ENCODE results near the gene CUEDC2. TPM values are rescaled to one million over a fixed set of nuclear protein-coding genes. Genes with fewer than 3 reads are reported as not detected.

The CUEDC2 gene
- total RNA-seq, 1 donor from 2014 or later: 57.7 TPM

DNA sequence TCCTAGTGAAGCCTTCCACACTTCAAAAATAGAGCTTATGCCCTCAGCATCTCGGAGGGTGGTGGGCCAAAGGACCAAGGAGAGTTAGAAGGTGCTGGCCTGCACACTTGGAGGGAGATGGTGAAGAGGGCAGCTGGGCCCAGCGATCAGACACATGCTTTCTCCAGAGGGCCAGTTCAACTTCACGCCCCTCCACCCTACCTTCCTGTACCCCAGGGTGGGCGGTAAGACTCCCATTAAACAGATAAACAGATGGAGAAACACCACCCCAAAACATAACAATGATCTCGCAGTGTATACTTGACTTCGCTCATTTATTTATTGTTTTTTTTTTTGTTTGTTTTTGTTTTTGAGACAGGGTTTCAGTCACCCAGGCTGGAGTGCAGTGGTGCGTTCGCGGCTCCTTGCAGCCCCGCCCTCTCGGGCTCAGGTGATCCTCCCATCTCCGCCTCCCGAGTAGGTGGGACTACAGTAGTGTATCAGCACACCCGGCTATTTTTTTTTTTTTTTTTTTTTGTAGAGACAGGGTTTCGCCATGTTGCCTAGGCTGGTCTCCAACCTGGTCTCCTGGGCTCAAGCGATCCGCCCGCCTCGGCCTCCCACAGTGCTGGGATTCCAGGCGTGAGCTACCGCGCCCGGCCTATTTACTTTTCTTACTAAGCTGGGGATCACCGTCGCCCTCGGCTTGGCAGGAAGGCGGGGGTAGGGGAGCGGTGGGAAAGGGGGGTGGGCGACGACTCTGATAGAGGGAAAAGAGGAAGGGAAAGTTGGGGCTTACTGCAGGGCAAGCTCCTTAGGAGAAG lies 17.1 kb upstream of the CUEDC2 start:
- Mint-ChIP-seq H3K9me3 (ENCODE audit: low read depth) (no peaks in the 10 kb centered on the region), H3K4me3 (ENCODE audit: unreplicated experiment) (peak overlapping the region; percentile 85), H3K27ac (ENCODE audit: unreplicated experiment) (peak overlapping the region; percentile 64), H3K4me1 (ENCODE audit: low read depth) (peaks cover 26% of the 10 kb centered on the region), H3K36me3 (ENCODE audit: low read depth) (no peaks in the 10 kb centered on the region), H3K27me3 (ENCODE audit: low read depth) (no peaks in the 10 kb centered on the region)
- TF ChIP-seq, protein P1, sequence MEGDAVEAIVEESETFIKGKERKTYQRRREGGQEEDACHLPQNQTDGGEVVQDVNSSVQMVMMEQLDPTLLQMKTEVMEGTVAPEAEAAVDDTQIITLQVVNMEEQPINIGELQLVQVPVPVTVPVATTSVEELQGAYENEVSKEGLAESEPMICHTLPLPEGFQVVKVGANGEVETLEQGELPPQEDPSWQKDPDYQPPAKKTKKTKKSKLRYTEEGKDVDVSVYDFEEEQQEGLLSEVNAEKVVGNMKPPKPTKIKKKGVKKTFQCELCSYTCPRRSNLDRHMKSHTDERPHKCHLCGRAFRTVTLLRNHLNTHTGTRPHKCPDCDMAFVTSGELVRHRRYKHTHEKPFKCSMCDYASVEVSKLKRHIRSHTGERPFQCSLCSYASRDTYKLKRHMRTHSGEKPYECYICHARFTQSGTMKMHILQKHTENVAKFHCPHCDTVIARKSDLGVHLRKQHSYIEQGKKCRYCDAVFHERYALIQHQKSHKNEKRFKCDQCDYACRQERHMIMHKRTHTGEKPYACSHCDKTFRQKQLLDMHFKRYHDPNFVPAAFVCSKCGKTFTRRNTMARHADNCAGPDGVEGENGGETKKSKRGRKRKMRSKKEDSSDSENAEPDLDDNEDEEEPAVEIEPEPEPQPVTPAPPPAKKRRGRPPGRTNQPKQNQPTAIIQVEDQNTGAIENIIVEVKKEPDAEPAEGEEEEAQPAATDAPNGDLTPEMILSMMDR (IDR thresholded peaks at IDR 0.05): no peak
- DNase-seq (ENCODE audit: low spot score): no peak

DNA sequence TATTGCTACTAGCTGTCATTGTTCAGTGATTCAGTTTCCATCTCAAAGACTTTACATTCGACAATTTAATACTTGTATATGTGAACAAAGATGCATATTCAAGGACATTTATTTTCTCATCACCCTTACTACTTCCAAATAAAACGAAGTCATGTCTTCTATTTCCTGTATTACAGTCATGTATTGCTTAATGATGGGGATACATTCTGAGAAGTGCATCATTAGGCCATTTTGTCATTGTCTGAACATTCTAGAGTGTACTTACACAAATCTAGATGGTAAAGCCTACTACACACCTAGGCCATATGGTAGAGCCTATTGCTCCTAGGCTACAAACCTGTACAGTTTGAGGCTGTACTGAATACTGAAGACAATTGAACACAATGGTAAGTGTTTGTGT lies 12.5 kb upstream of the CUEDC2 start:
- peaks cover 6% of the 10 kb centered on the region for H3K4me1 Mint-ChIP-seq (ENCODE audit: low read depth)
- H3K36me3 Mint-ChIP-seq (ENCODE audit: low read depth): no peaks in the 10 kb centered on the region
- peaks cover 4% of the 10 kb centered on the region for H3K27me3 Mint-ChIP-seq (ENCODE audit: low read depth)
- TF ChIP-seq, protein P1 (IDR thresholded peaks at IDR 0.05): no peak
- no peak overlapping the region for H3K27ac Mint-ChIP-seq (ENCODE audit: unreplicated experiment)
- no peaks in the 10 kb centered on the region for H3K9me3 Mint-ChIP-seq (ENCODE audit: low read depth)
- H3K4me3 Mint-ChIP-seq (ENCODE audit: unreplicated experiment): no peak overlapping the region
- no peak for DNase-seq (ENCODE audit: low spot score)

DNA sequence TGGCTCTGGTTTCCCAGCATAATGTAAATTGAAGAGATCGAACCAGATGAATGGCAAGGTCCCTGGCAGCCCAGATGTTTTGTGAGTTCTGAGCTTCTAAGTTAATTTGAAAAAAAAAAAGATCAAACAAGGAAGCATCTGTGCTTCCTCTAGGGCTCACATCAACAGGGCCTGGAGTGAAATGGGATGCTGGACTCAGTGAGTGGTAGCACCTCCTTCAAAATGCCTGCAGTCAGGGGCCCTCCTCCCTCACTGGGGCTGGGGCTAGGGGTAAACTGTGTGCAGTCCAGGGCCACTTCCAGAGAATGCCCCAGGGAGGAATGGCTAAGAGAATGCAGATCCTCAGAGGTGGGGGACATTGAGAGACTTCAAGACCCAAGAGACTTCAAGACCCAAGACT lies 6.0 kb upstream of the CUEDC2 start:
- DNase-seq (ENCODE audit: low spot score): no peak
- H3K27ac Mint-ChIP-seq (ENCODE audit: unreplicated experiment): no peak overlapping the region
- H3K9me3 Mint-ChIP-seq (ENCODE audit: low read depth): no peaks in the 10 kb centered on the region
- H3K4me3 Mint-ChIP-seq (ENCODE audit: unreplicated experiment): no peak overlapping the region
- H3K4me1 Mint-ChIP-seq (ENCODE audit: low read depth): peaks cover 6% of the 10 kb centered on the region
- TF ChIP-seq, protein P1 (IDR thresholded peaks at IDR 0.05): no peak
- peaks cover 7% of the 10 kb centered on the region for H3K27me3 Mint-ChIP-seq (ENCODE audit: low read depth)
- H3K36me3 Mint-ChIP-seq (ENCODE audit: low read depth): no peaks in the 10 kb centered on the region

DNA sequence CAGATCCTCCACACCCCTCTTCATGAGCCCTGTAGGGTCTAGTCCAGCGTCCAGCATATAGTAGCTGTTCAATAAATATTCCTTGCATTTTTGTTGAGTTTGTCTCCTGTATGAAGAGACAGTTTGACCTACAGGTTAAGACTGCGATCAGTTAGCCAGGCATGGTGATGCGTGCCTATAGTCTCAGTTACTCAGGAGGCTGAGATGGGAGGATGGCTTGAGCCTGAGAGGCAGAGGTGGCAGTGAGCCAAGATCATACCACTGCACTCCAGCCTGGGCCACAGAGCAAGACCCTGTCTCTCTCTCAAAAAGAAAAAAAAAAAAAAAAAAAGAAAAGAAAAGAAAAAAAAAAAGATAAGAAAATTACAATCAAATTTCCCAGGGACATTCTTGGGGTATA lies 5.1 kb upstream of the CUEDC2 start:
- Mint-ChIP-seq H3K4me3 (ENCODE audit: unreplicated experiment) (no peak overlapping the region), H3K27ac (ENCODE audit: unreplicated experiment) (no peak overlapping the region), H3K36me3 (ENCODE audit: low read depth) (no peaks in the 10 kb centered on the region), H3K4me1 (ENCODE audit: low read depth) (peaks cover 10% of the 10 kb centered on the region), H3K27me3 (ENCODE audit: low read depth) (peaks cover 6% of the 10 kb centered on the region), H3K9me3 (ENCODE audit: low read depth) (no peaks in the 10 kb centered on the region)
- DNase-seq (ENCODE audit: low spot score): no peak
- TF ChIP-seq, protein P1 (IDR thresholded peaks at IDR 0.05): no peak

DNA sequence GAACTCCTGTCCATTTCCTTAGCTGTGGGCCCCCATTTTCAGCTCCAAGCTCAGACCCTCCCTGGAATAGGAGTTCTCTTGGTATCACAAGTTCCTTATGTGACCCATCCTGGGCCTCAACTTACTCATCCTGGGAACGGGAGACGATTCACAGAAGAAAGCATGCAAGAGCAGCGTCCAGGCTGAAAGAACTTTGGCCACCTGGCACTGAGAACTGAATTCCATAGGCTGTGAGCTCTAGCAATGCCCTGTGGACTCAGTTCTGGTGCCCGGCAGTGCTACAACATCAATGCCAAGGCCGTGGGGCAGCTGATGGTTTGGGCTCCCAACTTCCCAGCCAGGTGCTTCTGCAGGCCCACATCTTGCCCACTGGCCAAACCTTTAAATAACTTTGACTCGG lies 3.9 kb upstream of the CUEDC2 start:
- TF ChIP-seq, protein P1 (IDR thresholded peaks at IDR 0.05): no peak
- H3K9me3 Mint-ChIP-seq (ENCODE audit: low read depth): no peaks in the 10 kb centered on the region
- H3K27ac Mint-ChIP-seq (ENCODE audit: unreplicated experiment): no peak overlapping the region
- DNase-seq (ENCODE audit: low spot score): no peak
- H3K4me1 Mint-ChIP-seq (ENCODE audit: low read depth): peaks cover 18% of the 10 kb centered on the region
- H3K27me3 Mint-ChIP-seq (ENCODE audit: low read depth): peaks cover 3% of the 10 kb centered on the region
- H3K4me3 Mint-ChIP-seq (ENCODE audit: unreplicated experiment): no peak overlapping the region
- no peaks in the 10 kb centered on the region for H3K36me3 Mint-ChIP-seq (ENCODE audit: low read depth)

Measured in chondrocyte (in vitro differentiated cells).